A673 (cell line): Measurements from ENCODE around the gene DCLRE1A. TPM values are rescaled to one million over a fixed set of nuclear protein-coding genes. Genes with fewer than 3 reads are reported as not detected.

Experiments
- BruUV-seq: library from RNA; stranded (reverse); fragments of 400-500 nt; replicated peaks from 2 replicates; lab custom pipeline; 2021; lab: Mats Ljungman, UMichigan
- CTCF ChIA-PET: fragments of 300-600 bp; sonication (Branson Sonifier 250); formaldehyde crosslinking; loops from one replicate; lab custom pipeline; 2022; ENCODE audit warnings: antibody characterized with exemption; lab: Charles Lee
- POLR2A ChIA-PET: fragments of 300-600 bp; sonication (Branson Sonifier 250); formaldehyde crosslinking; loops from one replicate; lab custom pipeline; 2022; ENCODE audit warnings: antibody characterized with exemption; ENCODE audit not compliant: low non-redundant PET; lab: Charles Lee
- DNase-seq: peaks from one replicate; pipeline ENCODE4 v3.0.0-alpha.2; 2015; ENCODE audit warnings: low spot score
- H3K27ac ChIP-seq: fragments of 200-600 bp; sonication (generic); 2 replicates; pipeline ENCODE4 v1.5.1; 2016; ENCODE audit warnings: mixed run types, low read depth, mild to moderate bottlenecking, mixed read lengths, antibody characterized with exemption, low read length; ENCODE audit not compliant: poor library complexity, severe bottlenecking
- H3K27me3 ChIP-seq: fragments of 200-600 bp; sonication (generic); replicated peaks from 2 replicates; pipeline ENCODE4 v1.6.1; 2017; ENCODE audit warnings: mixed run types, low read depth, mild to moderate bottlenecking, mixed read lengths, antibody characterized with exemption, low read length; ENCODE audit not compliant: insufficient read depth, poor library complexity
- H3K36me3 ChIP-seq: fragments of 200-600 bp; sonication (generic); 2 replicates; pipeline ENCODE4 v1.6.1; 2016; ENCODE audit warnings: mixed run types, mild to moderate bottlenecking, mixed read lengths, antibody characterized with exemption, low read length; ENCODE audit not compliant: insufficient read depth, poor library complexity, severe bottlenecking
- H3K4me1 ChIP-seq: fragments of 200-600 bp; sonication (generic); 2 replicates; pipeline ENCODE4 v1.6.1; 2017; ENCODE audit warnings: mixed run types, mild to moderate bottlenecking, mixed read lengths, antibody characterized with exemption, low read length; ENCODE audit not compliant: insufficient read depth, poor library complexity, severe bottlenecking
- H3K4me3 ChIP-seq: fragments of 200-600 bp; sonication (generic); 2 replicates; pipeline ENCODE4 v1.5.1; 2016; ENCODE audit warnings: low read depth, mixed run types, mild to moderate bottlenecking, mixed read lengths, low read length; ENCODE audit not compliant: poor library complexity, severe bottlenecking
- H3K9me3 ChIP-seq: fragments of 200-600 bp; sonication (generic); 2 replicates; pipeline ENCODE4 v1.6.1; 2016; ENCODE audit warnings: mixed run types, low read depth, mild to moderate bottlenecking, mixed read lengths, antibody characterized with exemption, low read length; ENCODE audit not compliant: poor library complexity, severe bottlenecking
- CTCF ChIP-seq: fragments of 300-800, 200-600 bp; sonication (generic); conservative IDR thresholded peaks from 2 replicates; pipeline ENCODE4 v1.5.1; 2017; ENCODE audit warnings: low read depth, mild to moderate bottlenecking, antibody characterized with exemption, low read length, moderate library complexity, mixed read lengths
- EZH2 ChIP-seq: fragments of 200-600 bp; sonication (generic); IDR thresholded peaks from 2 replicates; pipeline ENCODE4 v1.6.1; 2017; ENCODE audit warnings: borderline replicate concordance, low read depth, mild to moderate bottlenecking, mixed read lengths, antibody characterized with exemption, low read length; ENCODE audit not compliant: poor library complexity, severe bottlenecking
- intact Hi-C: fragments of 100-400 bp; cut with micrococcal nuclease; formaldehyde crosslinking; loops from one replicate; pipeline ENCODE4 v1.10.0; 2022; ENCODE audit not compliant: unreplicated experiment
- total RNA-seq: library from RNA; stranded (reverse); gene quantifications from 2 replicates; pipeline ENCODE4 v1.2.3, GENCODE V29; 2021

Gene DCLRE1A
- total RNA-seq, 1 experiment from 2014 or later = 75.6 TPM

- ChIA-PET CTCF (no interaction called here), POLR2A (no interaction called here)
- intact Hi-C loops = no loop called here
- Histone ChIP-seq H3K36me3 (no peaks in the 10 kb centered on the region), H3K4me1 (peaks cover 42% of the 10 kb centered on the region), H3K4me3 (no peak overlapping the region), H3K9me3 (no peaks in the 10 kb centered on the region), H3K27ac (no peak overlapping the region), H3K27me3 (no peaks in the 10 kb centered on the region)
- BruUV-seq = no TSS peak
- DNase-seq = no peak
- TF ChIP-seq EZH2 = no peak
- TF ChIP-seq CTCF = no peak
These were observed 62.2 kb downstream of the DCLRE1A start for GRCh38 chr10:113791691-113792090.

GRCh38 chr10:113788604-113789083 lies 65.2 kb downstream of the DCLRE1A start:
- Histone ChIP-seq H3K27ac (peak overlapping the region; percentile 41), H3K27me3 (no peaks in the 10 kb centered on the region), H3K4me3 (no peak overlapping the region), H3K9me3 (no peaks in the 10 kb centered on the region), H3K4me1 (peaks cover 24% of the 10 kb centered on the region), H3K36me3 (no peaks in the 10 kb centered on the region)
- BruUV-seq = no TSS peak
- TF ChIP-seq EZH2 = no peak
- TF ChIP-seq CTCF = no peak
- intact Hi-C loops = no loop called here
- POLR2A ChIA-PET = no interaction called here
- peak; percentile 68 for DNase-seq
- CTCF ChIA-PET = no interaction called here

Other genes starting within 250 kb of the DCLRE1A start
- 0.17 and 0.34 TPM in 2 replicates for gene NRAP, start 190.0 kb downstream of the DCLRE1A start, total RNA-seq
- gene CASP7, start 174.2 kb downstream of the DCLRE1A start, total RNA-seq = 43.7 and 57.7 TPM in 2 replicates
- gene PLEKHS1, start 102.4 kb downstream of the DCLRE1A start, total RNA-seq = 0.09 TPM in 1 of 2 replicates, not detected in the other
- gene NHLRC2, start 579 bp upstream of the DCLRE1A start, total RNA-seq = 49.7 and 61.9 TPM in 2 replicates
- 81.6 and 85.2 TPM in 2 replicates for gene ADRB1, start 189.8 kb upstream of the DCLRE1A start, total RNA-seq